SKM-1 (cell line): ENCODE results near the gene EIF2B5.

Experiments
- DNase-seq: peaks from one replicate; lab custom pipeline; 2025; ENCODE audit not compliant: unreplicated experiment; lab: John Stamatoyannopoulos, UW

The EIF2B5 gene

DNA sequence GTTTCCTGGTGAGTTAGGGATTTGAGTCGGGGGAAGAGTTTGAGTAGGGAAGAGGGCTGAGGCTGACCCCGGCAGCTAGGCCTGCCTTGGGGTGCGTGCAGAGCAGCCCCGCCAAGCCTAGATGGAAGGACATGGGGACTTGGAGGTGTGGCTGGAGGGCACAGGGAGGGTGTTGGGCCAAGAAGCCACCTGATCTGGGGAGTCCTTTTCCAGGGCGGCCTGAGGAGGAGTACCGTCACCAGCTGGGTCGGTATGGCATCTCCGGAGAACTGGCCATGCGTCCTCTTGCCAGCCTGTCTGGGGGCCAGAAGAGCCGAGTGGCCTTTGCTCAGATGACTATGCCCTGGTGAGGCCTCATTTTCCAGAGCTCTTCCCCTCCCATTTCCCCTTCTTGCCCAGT lies 57.7 kb downstream of the EIF2B5 start:
- DNase-seq, result no peak

DNA sequence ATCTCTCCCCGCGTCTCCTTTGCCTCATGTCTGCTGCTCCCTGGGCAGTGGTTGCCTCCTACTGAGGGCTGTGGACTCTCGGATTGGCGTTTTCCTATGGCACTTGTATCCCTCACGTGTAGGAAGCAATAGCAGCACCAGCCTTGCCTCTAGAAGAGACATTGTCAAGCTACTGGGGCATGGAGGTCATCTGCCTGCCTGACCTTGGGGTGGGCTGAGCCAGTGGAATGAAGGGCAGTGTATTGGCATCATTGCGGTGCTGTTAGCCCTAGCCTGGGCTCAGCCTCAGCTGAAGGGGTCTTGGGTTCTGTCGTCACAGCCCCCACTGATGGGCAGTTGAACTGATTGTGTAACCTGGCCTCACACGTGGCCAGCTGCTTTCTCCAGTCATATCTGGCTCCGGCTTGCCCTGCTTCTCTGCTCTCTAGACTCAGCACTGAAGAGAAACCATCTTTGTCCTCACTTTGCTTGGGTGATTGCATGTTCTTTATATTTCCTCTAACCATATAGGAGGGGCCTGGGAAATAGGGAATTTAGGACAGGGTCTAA lies 58.9 kb downstream of the EIF2B5 start:
- no peak for DNase-seq
